Stimulated activated CD8-positive, alpha-beta memory T cell treated with anti-CD3 and anti-CD28 coated beads, Interleukin-2, amount 100 ng/mL, for 1 hour (primary cell): ENCODE data around the gene MYO3B.
"Not testable (repeated sequence)": the region's sequence is repeated elsewhere in the genome, so short reads cannot be mapped to it uniquely, and the experiment has no call there.

Experiments used
- DNase-seq, 2 donors: peaks; one replicate each; pipeline ENCODE4 v3.0.0-alpha.2; 2020; ENCODE audit warnings: low read depth in 2 of 2

MYO3B gene

GRCh38 chr2:170509452-170510193, 331.7 kb downstream of the MYO3B start:
- no peak for DNase-seq

- no peak for DNase-seq
These were observed 334.3 kb downstream of the MYO3B start for GRCh38 chr2:170512266-170512665.

GRCh38 chr2:170514140-170514539, 336.2 kb downstream of the MYO3B start:
- DNase-seq = no peak

GRCh38 chr2:170517538-170517937, 339.6 kb downstream of the MYO3B start:
- DNase-seq = no peak

GRCh38 chr2:170518911-170519310, 341.0 kb downstream of the MYO3B start:
- DNase-seq = no peak

GRCh38 chr2:170521299-170521698, 343.4 kb downstream of the MYO3B start:
- DNase-seq = no peak

- DNase-seq = no peak
These were observed 345.6 kb downstream of the MYO3B start for GRCh38 chr2:170523506-170523905.

GRCh38 chr2:170524828-170525565, 347.1 kb downstream of the MYO3B start:
- DNase-seq = no peak

GRCh38 chr2:170525566-170525900, 347.6 kb downstream of the MYO3B start:
- no peak for DNase-seq

- DNase-seq = no peak
These were observed 352.4 kb downstream of the MYO3B start for GRCh38 chr2:170530284-170530745.

- DNase-seq = no peak
These were observed 353.0 kb downstream of the MYO3B start for GRCh38 chr2:170530803-170531564.

GRCh38 chr2:170531876-170532275, 353.9 kb downstream of the MYO3B start:
- DNase-seq = no peak

GRCh38 chr2:170533156-170533555, 355.2 kb downstream of the MYO3B start:
- no peak for DNase-seq

GRCh38 chr2:170535552-170535951, 357.6 kb downstream of the MYO3B start:
- no peak for DNase-seq

GRCh38 chr2:170544817-170545216, 366.9 kb downstream of the MYO3B start:
- DNase-seq = no peak

GRCh38 chr2:170548304-170548703, 370.4 kb downstream of the MYO3B start:
- DNase-seq = no peak

GRCh38 chr2:170550501-170550900, 372.6 kb downstream of the MYO3B start:
- DNase-seq = no peak

- not testable (repeated sequence) for DNase-seq
These were observed 374.0 kb downstream of the MYO3B start for GRCh38 chr2:170551899-170552298.

- no peak for DNase-seq
These were observed 375.8 kb downstream of the MYO3B start for GRCh38 chr2:170553748-170554147.

- DNase-seq = no peak
These were observed 376.5 kb downstream of the MYO3B start for GRCh38 chr2:170554278-170554955.

- no peak for DNase-seq
These were observed 385.0 kb downstream of the MYO3B start for GRCh38 chr2:170562928-170563327.

- DNase-seq = no peak
These were observed 385.5 kb downstream of the MYO3B start for GRCh38 chr2:170563401-170563800.
